K562 (cell line): ENCODE measurements around the gene SIDT1. TPM values are rescaled to one million over a fixed set of nuclear protein-coding genes. Genes with fewer than 3 reads are reported as not detected.

Source experiments
- ATAC-seq: fragments of 200-7000 bp; cut with Tn5 transposase; 3 replicates; pipeline ENCODE4 v1.9.1; 2020; ENCODE audit warnings: moderate library complexity
- BruUV-seq: library from RNA; stranded (reverse); fragments of 400-500 nt; replicated peaks from 2 replicates; lab custom pipeline; 2021; lab: Mats Ljungman, UMichigan
- CTCF ChIA-PET: fragments of 300-600 bp; formaldehyde crosslinking; extraction: SDS; loops from one replicate; lab custom pipeline; 2021; ENCODE audit warnings: low intra/inter-chr PET ratio; lab: Yijun Ruan, JAX
- POLR2A ChIA-PET: fragments of 300-600, 350-650 bp; sonication (Branson Sonifier 250); formaldehyde crosslinking; extraction: SDS; loops from one replicate; lab custom pipeline; 2021; ENCODE audit warnings: antibody characterized with exemption, inconsistent platforms; lab: Yijun Ruan, JAX
- DNase-seq, 4 experiments: peaks; one replicate each; pipeline versions ENCODE4 v3.0.0 to v3.0.0-alpha.2; 2011 to 2018; ENCODE audit warnings: low spot score in 3 of 4, mixed read lengths in 3 of 4; ENCODE audit errors: extremely low read depth in 1 of 4
- FAIRE-seq: peaks from 2 replicates; lab custom pipeline; 2011; peaks lifted over from hg19 to GRCh38; lab: Jason Lieb, UNC
- H2AFZ ChIP-seq: 2 replicates; pipeline ENCODE4 v1.6.0; 2011; ENCODE audit warnings: low read depth, low read length, control low read depth, inconsistent platforms
- H3K27ac ChIP-seq: fragments of 200-600 bp; 3 replicates; pipeline ENCODE4 v1.8.0; 2011; ENCODE audit warnings: low read depth, mild to moderate bottlenecking, control low read depth, inconsistent platforms, low read length, moderate library complexity, mixed read lengths; ENCODE audit errors: extremely low read depth
- H3K27me3 ChIP-seq, 2 experiments: fragments of 300-600 bp in 1 of 2; 2 replicates in 1 of 2; 3 replicates in 1 of 2; pipeline versions ENCODE4 v1.6.0 to v1.8.0; 2011; ENCODE audit warnings: inconsistent platforms in 2 of 2, low read length in 2 of 2, mild to moderate bottlenecking in 1 of 2, mixed read lengths in 1 of 2, moderate library complexity in 1 of 2; ENCODE audit not compliant: control insufficient read depth in 2 of 2, insufficient read depth in 2 of 2
- H3K36me3 ChIP-seq: fragments of 300-600 bp; 3 replicates; pipeline ENCODE4 v1.8.0; 2011; ENCODE audit warnings: mild to moderate bottlenecking, low read length, inconsistent platforms; ENCODE audit not compliant: control insufficient read depth, insufficient read depth
- H3K4me1 ChIP-seq, 2 experiments: fragments of 200-600 bp in 1 of 2; replicated peaks in 1 of 2; 2 replicates in 1 of 2; 3 replicates in 1 of 2; pipeline versions ENCODE4 v1.5.1 to v1.8.0; 2011; ENCODE audit warnings: inconsistent platforms in 2 of 2, low read length in 2 of 2, mild to moderate bottlenecking in 1 of 2, mixed read lengths in 1 of 2, moderate library complexity in 1 of 2; ENCODE audit not compliant: control insufficient read depth in 2 of 2, insufficient read depth in 2 of 2
- H3K4me2 ChIP-seq: 2 replicates; pipeline ENCODE4 v1.6.1; 2011; ENCODE audit warnings: low read length, control low read depth, inconsistent platforms, mixed read lengths; ENCODE audit not compliant: insufficient read depth
- H3K4me3 ChIP-seq: fragments of 200-600 bp; sonication (generic), shearing (Covaris generic); 2 replicates; pipeline ENCODE4 v1.5.1; 2016; ENCODE audit warnings: control low read depth, inconsistent platforms
- H3K79me2 ChIP-seq: fragments of 200-600 bp; 3 replicates; pipeline ENCODE4 v1.8.0; 2011; ENCODE audit warnings: low read length, inconsistent platforms; ENCODE audit not compliant: control insufficient read depth, insufficient read depth
- H3K9ac ChIP-seq, 2 experiments: 2 replicates each; pipeline versions ENCODE4 v1.6.0 to v1.6.1; 2011; ENCODE audit warnings: low read depth in 2 of 2, low read length in 2 of 2, control low read depth in 1 of 2, inconsistent platforms in 1 of 2, mild to moderate bottlenecking in 1 of 2, mixed read lengths in 1 of 2; ENCODE audit not compliant: insufficient read depth in 1 of 2
- H3K9me1 ChIP-seq: one replicate; pipeline ENCODE4 v1.6.0; 2011; ENCODE audit warnings: inconsistent platforms, mild to moderate bottlenecking, low read length, moderate library complexity; ENCODE audit not compliant: control insufficient read depth, insufficient read depth
- H3K9me3 ChIP-seq: replicated peaks from 2 replicates; pipeline ENCODE4 v1.5.1; 2011; ENCODE audit warnings: low read depth, low read length, inconsistent platforms; ENCODE audit not compliant: control insufficient read depth, insufficient read depth
- H4K20me1 ChIP-seq: replicated peaks from 2 replicates; pipeline ENCODE4 v1.6.1; 2011; ENCODE audit warnings: low read length, inconsistent platforms, mixed read lengths; ENCODE audit not compliant: control insufficient read depth, insufficient read depth
- ELF2 ChIP-seq: fragments of 250-450 bp; sonication (Bioruptor Pico); IDR thresholded peaks from 2 replicates; pipeline ENCODE4 v1.5.0; 2021; ENCODE audit warnings: mild to moderate bottlenecking
- FOXK2 ChIP-seq, 2 experiments: fragments of 450-650 bp; IDR thresholded peaks in 1 of 2; conservative IDR thresholded peaks in 1 of 2; 2 replicates each; pipeline ENCODE4 v1.6.1; 2016; ENCODE audit warnings: low read depth in 2 of 2, mild to moderate bottlenecking in 1 of 2
- HDAC3 ChIP-seq: fragments of 450-650 bp; IDR thresholded peaks from 2 replicates; pipeline ENCODE4 v1.6.1; 2018; ENCODE audit warnings: borderline replicate concordance, mild to moderate bottlenecking, moderate library complexity; ENCODE audit not compliant: partially characterized antibody
- NR1H2 ChIP-seq: sonication (generic); formaldehyde crosslinking; IDR thresholded peaks from 2 replicates; pipeline ENCODE4 v1.4.0; 2020; ENCODE audit warnings: mild to moderate bottlenecking, missing genetic modification reagents
- XRCC5 ChIP-seq: fragments of 200-400 bp; formaldehyde crosslinking; IDR thresholded peaks from 2 replicates; pipeline ENCODE4 v1.6.1; 2017; ENCODE audit warnings: low read depth, mild to moderate bottlenecking, low read length
- WGBS: fragments of 100-300 bp; shearing (Covaris generic); methylation state at CpG from one replicate; pipeline ENCODE4 v1.1.6; 2016; ENCODE audit warnings: low coverage, mixed read lengths; ENCODE audit not compliant: insufficient coverage; ENCODE audit errors: missing lambda C conversion rate; 5-methylcytosine and 5-hydroxymethylcytosine counted together
- in situ Hi-C: fragments of 300-500 bp; cut with MboI; formaldehyde crosslinking; loops from 4 replicates; pipeline ENCODE4 v1.15.0; 2018; ENCODE audit warnings: inconsistent platforms, mixed read lengths
- intact Hi-C: fragments of 100-400 bp; cut with micrococcal nuclease; formaldehyde crosslinking; loops from 2 replicates; pipeline ENCODE4 v1.14.2; 2022
- polyA plus RNA-seq, 8 experiments: library from polyadenylated mRNA; depleted of rRNA in 4 of 8; stranded (reverse) in 5 of 8; unstranded in 3 of 8; fragments of >200 nt; fragmentation: Nextera tagmentation in 2 of 8; fragmentation: Illumina TruSeq in 1 of 8; extraction: Ambion mirVana in 2 of 8; extraction: Trizol in 1 of 8; gene quantifications; 2 replicates each; pipeline versions ENCODE4 v1.2.1 to v1.2.3, GENCODE V29; 2011 to 2014; ENCODE audit warnings: inconsistent platforms in 1 of 8, missing spikeins in 1 of 8
- total RNA-seq, 7 experiments: library from RNA; depleted of rRNA in 6 of 7; stranded (reverse); fragments of >200 nt in 6 of 7; fragmentation: Illumina TruSeq in 2 of 7; extraction: Trizol in 2 of 7; gene quantifications; 2 replicates each; pipeline versions ENCODE4 v1.2.1 to v1.2.3, GENCODE V29; 2011 to 2021; ENCODE audit warnings: low replicate concordance in 1 of 7
- TF ChIP-seq, protein P1 (sequence below): fragments of 450-650 bp; IDR thresholded peaks from 2 replicates; pipeline ENCODE4 v1.6.1; 2016; ENCODE audit warnings: antibody characterized with exemption

SIDT1 gene
- total and polyA plus RNA-seq, 9 of the 15 experiments (the other 6 are each of a cell fraction or from before 2014, with no cell fraction given), result not detected

DNA sequence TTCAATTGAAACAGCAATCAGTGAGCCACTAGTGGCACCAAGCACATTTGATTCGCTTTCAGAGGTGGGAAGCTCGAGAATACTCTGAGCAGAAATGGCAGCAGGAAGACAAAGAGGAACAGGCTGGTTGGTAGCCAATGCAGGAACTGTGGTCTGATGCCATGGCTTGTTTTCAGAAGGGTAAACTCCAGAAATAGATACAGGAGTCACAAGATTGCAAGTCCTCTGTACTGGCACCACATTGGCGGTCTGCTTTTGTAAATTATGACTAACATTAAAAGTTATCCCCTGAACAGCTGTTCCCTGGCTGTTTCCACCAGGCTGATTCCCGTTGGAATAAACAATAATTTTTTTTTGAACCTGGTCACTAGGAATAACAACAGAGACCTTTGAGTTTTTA, 128.5 kb downstream of the SIDT1 start (continued):
- TF ChIP-seq, protein P1, sequence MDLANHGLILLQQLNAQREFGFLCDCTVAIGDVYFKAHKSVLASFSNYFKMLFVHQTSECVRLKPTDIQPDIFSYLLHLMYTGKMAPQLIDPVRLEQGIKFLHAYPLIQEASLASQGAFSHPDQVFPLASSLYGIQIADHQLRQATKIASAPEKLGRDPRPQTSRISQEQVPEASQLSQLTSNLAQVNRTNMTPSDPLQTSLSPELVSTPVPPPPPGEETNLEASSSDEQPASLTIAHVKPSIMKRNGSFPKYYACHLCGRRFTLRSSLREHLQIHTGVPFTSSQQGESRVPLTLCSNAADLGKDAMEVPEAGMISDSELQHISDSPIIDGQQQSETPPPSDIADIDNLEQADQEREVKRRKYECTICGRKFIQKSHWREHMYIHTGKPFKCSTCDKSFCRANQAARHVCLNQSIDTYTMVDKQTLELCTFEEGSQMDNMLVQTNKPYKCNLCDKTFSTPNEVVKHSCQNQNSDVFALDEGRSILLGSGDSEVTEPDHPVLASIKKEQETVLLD, result no peak
- no peak for TF ChIP-seq XRCC5

DNA sequence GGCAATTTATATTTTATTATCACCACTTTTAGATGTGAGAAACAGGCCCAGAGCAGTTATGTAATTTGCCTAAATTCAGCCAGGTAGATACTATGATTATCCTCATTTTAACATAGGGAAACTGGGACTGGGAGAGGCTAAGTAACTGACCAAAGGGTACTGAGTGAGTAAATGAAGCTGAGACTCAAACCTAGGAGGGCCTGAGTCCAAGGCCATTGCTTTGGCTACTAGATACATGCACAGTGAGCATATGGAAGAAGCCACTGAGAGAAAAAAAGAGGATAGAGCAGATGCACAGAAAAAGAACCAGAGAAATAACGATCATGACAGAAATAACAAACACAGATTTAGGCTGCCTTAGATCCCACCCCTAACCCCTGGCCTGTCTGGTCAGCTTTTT, 130.5 kb downstream of the SIDT1 start:
- intact Hi-C loops, result no loop called here
- Histone ChIP-seq H3K9ac (no peak overlapping the region), H3K27ac (no peak overlapping the region), H3K36me3 (no peaks in the 10 kb centered on the region), H4K20me1 (no peaks in the 10 kb centered on the region), H3K27me3 (no peaks in the 10 kb centered on the region), H3K4me1 (no peaks in the 10 kb centered on the region), H3K4me3 (no peak overlapping the region), H2AFZ (no peak overlapping the region), H3K9me1 (no peaks in the 10 kb centered on the region), H3K4me2 (no peak overlapping the region), H3K9me3 (no peaks in the 10 kb centered on the region), H3K79me2 (no peaks in the 10 kb centered on the region)
- TF ChIP-seq ELF2 (no peak), HDAC3 (no peak), NR1H2 (CRISPR knock-in tag) (no peak), FOXK2 (conservative IDR thresholded peaks at IDR 0.05 in 1 of 2, IDR thresholded peaks at IDR 0.05 in 1 of 2; ENCODE audit: low read depth in 2 of 2) (no peak)
- ATAC-seq (no peak), FAIRE-seq (no peak), DNase-seq (no peak)
- POLR2A ChIA-PET, result interaction anchor here (1.2 kb wide), 1 partner anchor 70 kb away, joined by 3 read pairs; no protein-coding TSS in a partner anchor
- 27% methylated on average over 1 of the region's 1 CpG for WGBS
- BruUV-seq, result no TSS peak
- in situ Hi-C loops, result no loop called here
- CTCF ChIA-PET, result no interaction called here
